ENCODE results near the gene PDIA5.

- TF ChIP-seq POLR2A (IDR thresholded peaks at IDR 0.05) (no peak), CTCF (IDR thresholded peaks at IDR 0.05) (no peak), POLR2AphosphoS5 (IDR thresholded peaks at IDR 0.05) (no peak), EP300 (IDR thresholded peaks at IDR 0.05) (no peak)
Measured at GRCh38 chr3:123044981-123045763, 21.7 kb upstream of the PDIA5 start.

Measured in upper lobe of left lung (tissue), 4 donors.